Vagina (tissue), 2 donors: ENCODE data around the gene CCDC40. TPM values are rescaled to one million over a fixed set of nuclear protein-coding genes. Genes with fewer than 3 reads are reported as not detected.

Source experiments
- DNase-seq, 2 donors: peaks; one replicate each; pipeline ENCODE4 v3.0.0-alpha.2; 2017; ENCODE audit errors: extremely low spot score in 2 of 2
- H3K27ac ChIP-seq: fragments of 200-600 bp; sonication (generic); one replicate; pipeline ENCODE4 v1.5.1; 2019
- H3K27me3 ChIP-seq: fragments of 200-600 bp; sonication (generic); one replicate; pipeline ENCODE4 v1.5.1; 2019
- H3K36me3 ChIP-seq, 2 donors: fragments of 200-600 bp; sonication (generic); one replicate each; pipeline ENCODE4 v1.5.1; 2017 to 2019
- H3K4me1 ChIP-seq: fragments of 200-600 bp; sonication (generic); one replicate; pipeline ENCODE4 v1.5.1; 2019
- H3K4me3 ChIP-seq, 2 donors: fragments of 200-600 bp; sonication (generic); 1 replicate in 1 of 2; 2 replicates in 1 of 2; pipeline ENCODE4 v1.5.1; 2016 to 2019
- H3K9me3 ChIP-seq: fragments of 200-600 bp; sonication (generic); one replicate; pipeline ENCODE4 v1.5.1; 2019
- CTCF ChIP-seq, 3 experiments: fragments of 450-650 bp in 2 of 3; fragments of 200-600 bp in 1 of 3; sonication (generic) in 1 of 3; IDR thresholded peaks; one replicate each; pipeline ENCODE4 v1.5.1; 2017 to 2019; ENCODE audit warnings: antibody characterized with exemption in 3 of 3, mild to moderate bottlenecking in 2 of 3, moderate library complexity in 2 of 3
- POLR2A ChIP-seq, 2 donors: fragments of 450-650 bp; IDR thresholded peaks; one replicate each; pipeline ENCODE4 v1.6.1; 2017; ENCODE audit warnings: antibody characterized with exemption in 2 of 2, mild to moderate bottlenecking in 2 of 2, moderate library complexity in 2 of 2
- POLR2AphosphoS5 ChIP-seq, 2 donors: sonication (generic); formaldehyde crosslinking; IDR thresholded peaks; one replicate each; pipeline ENCODE4 v1.9.0; 2017; ENCODE audit warnings: antibody characterized with exemption in 2 of 2, mild to moderate bottlenecking in 2 of 2, low read depth in 1 of 2; ENCODE audit not compliant: insufficient read depth in 1 of 2
- intact Hi-C: fragments of 100-400 bp; cut with DNase I; formaldehyde crosslinking; loops from one replicate; pipeline ENCODE4 v1.15.1; 2023
- total RNA-seq: library from RNA; depleted of rRNA; stranded (reverse); fragments of >200 nt; gene quantifications from one replicate; pipeline ENCODE4 v1.2.3, GENCODE V29; 2016

CCDC40 gene
- total RNA-seq, 1 donor from 2014 or later, result 9.3 TPM

DNA sequence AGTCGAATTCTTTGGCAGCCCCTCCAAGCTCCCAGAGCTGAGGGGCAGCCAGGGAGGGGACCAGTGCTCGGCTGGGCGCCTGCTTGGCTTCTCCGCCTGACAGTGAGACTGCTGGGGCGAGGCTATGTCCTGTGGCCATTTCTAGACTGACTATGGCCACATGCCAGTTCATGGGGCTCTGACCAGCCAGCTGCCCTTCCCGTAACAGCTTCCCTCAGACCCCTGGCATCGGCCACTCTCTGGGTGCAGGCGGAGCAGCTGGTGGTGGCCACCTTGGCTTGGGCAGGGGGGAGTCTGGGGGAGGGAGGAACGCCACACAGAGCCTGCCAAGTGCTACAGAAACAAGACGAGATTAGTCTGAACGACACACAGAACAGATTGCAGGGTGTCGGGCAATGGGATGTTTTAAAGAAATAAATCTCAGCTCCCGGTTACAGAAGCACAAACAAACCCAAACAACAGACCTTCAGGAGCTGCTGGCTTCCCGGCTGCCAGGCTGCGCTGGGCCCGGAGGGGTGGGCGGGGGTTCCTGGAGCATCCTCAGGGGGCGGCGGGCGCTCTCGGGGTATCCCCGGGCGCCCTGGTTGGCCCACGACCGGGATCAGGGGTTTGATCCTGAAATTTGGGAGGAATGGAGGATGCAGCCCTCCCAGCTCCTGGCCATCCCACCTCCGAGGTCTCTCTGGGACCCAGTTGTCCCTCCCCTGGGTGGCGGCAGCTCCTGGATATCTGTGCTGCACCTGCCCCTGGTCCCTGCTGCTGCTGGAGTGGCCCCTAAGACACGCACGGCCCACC, 35.3 kb upstream of the CCDC40 start:
- no peaks in the 10 kb centered on the region for H3K9me3 ChIP-seq
- H3K4me1 ChIP-seq, result peaks cover 5% of the 10 kb centered on the region
- no peak overlapping the region for H3K27ac ChIP-seq
- no peak overlapping the region for H3K4me3 ChIP-seq
- intact Hi-C loops, result loop anchor here (10.0 kb wide), 1 partner anchor 84 kb away; no protein-coding TSS in a partner anchor
- DNase-seq, result no peak
- H3K36me3 ChIP-seq, result no peaks in the 10 kb centered on the region
- H3K27me3 ChIP-seq, result no peaks in the 10 kb centered on the region
- TF ChIP-seq POLR2A (IDR thresholded peaks at IDR 0.05), result no peak

GRCh38 chr17:80002070-80002641, 34.3 kb upstream of the CCDC40 start:
- intact Hi-C loops, result loop anchor here (10.0 kb wide), 1 partner anchor 83 kb away; no protein-coding TSS in a partner anchor
- Histone ChIP-seq H3K27ac (no peak overlapping the region), H3K4me1 (peaks cover 6% of the 10 kb centered on the region), H3K9me3 (no peaks in the 10 kb centered on the region), H3K27me3 (no peaks in the 10 kb centered on the region), H3K36me3 (no peaks in the 10 kb centered on the region), H3K4me3 (no peak overlapping the region)
- TF ChIP-seq POLR2A (IDR thresholded peaks at IDR 0.05) (no peak), CTCF (IDR thresholded peaks at IDR 0.05) (no peak), POLR2AphosphoS5 (IDR thresholded peaks at IDR 0.05; ENCODE audit: insufficient read depth in 1 of 2, low read depth in 1 of 2) (no peak)
- DNase-seq, result no peak

- DNase-seq, result no peak
- H3K27ac ChIP-seq, result no peak overlapping the region
- no peak overlapping the region for H3K4me3 ChIP-seq
- no peaks in the 10 kb centered on the region for H3K36me3 ChIP-seq
- intact Hi-C loops, result loop anchor here (10.0 kb wide), 1 partner anchor 82 kb away; no protein-coding TSS in a partner anchor
- TF ChIP-seq POLR2AphosphoS5 (IDR thresholded peaks at IDR 0.05; ENCODE audit: insufficient read depth in 1 of 2, low read depth in 1 of 2) (no peak), POLR2A (IDR thresholded peaks at IDR 0.05) (no peak), CTCF (IDR thresholded peaks at IDR 0.05) (no peak)
- H3K4me1 ChIP-seq, result peaks cover 6% of the 10 kb centered on the region
- H3K9me3 ChIP-seq, result no peaks in the 10 kb centered on the region
- H3K27me3 ChIP-seq, result no peaks in the 10 kb centered on the region
Measured at GRCh38 chr17:80002690-80003490, 33.6 kb upstream of the CCDC40 start.

- TF ChIP-seq POLR2AphosphoS5 (IDR thresholded peaks at IDR 0.05; ENCODE audit: insufficient read depth in 1 of 2, low read depth in 1 of 2), result no peak
- H3K36me3 ChIP-seq, result no peaks in the 10 kb centered on the region
- no peaks in the 10 kb centered on the region for H3K27me3 ChIP-seq
- H3K4me1 ChIP-seq, result peaks cover 11% of the 10 kb centered on the region
- no peak for DNase-seq
- no peak overlapping the region for H3K27ac ChIP-seq
- H3K4me3 ChIP-seq, result no peak overlapping the region
- no peaks in the 10 kb centered on the region for H3K9me3 ChIP-seq
- intact Hi-C loops, result loop anchor here (10.0 kb wide), 1 partner anchor 81 kb away; no protein-coding TSS in a partner anchor
Measured at GRCh38 chr17:80003969-80004368, 32.5 kb upstream of the CCDC40 start.

- TF ChIP-seq CTCF (IDR thresholded peaks at IDR 0.05) (peak; percentile 87 to 91 (median 89)), POLR2AphosphoS5 (IDR thresholded peaks at IDR 0.05; ENCODE audit: insufficient read depth in 1 of 2, low read depth in 1 of 2) (no peak)
- no peak for DNase-seq
- no peaks in the 10 kb centered on the region for H3K9me3 ChIP-seq
- H3K27me3 ChIP-seq, result no peaks in the 10 kb centered on the region
- peak overlapping the region in 1 of 2 donors; percentile 8 for H3K4me3 ChIP-seq
- intact Hi-C loops, result loop anchor here (10.0 kb wide), 1 partner anchor 79 kb away; no protein-coding TSS in a partner anchor
- H3K4me1 ChIP-seq, result peaks cover 11% of the 10 kb centered on the region
- H3K27ac ChIP-seq, result no peak overlapping the region
- peaks cover 0 to 8% of the 10 kb centered on the region in 2 donors for H3K36me3 ChIP-seq
Measured at GRCh38 chr17:80005360-80006338, 30.8 kb upstream of the CCDC40 start.
